GM10847 (cell line): ENCODE data around the gene HNRNPL.

ENCODE experiments used
- POLR2A ChIP-seq: IDR thresholded peaks from 2 replicates; pipeline ENCODE4 v1.6.1; 2011; ENCODE audit not compliant: insufficient read length; ENCODE audit errors: extremely low read depth

HNRNPL gene

DNA sequence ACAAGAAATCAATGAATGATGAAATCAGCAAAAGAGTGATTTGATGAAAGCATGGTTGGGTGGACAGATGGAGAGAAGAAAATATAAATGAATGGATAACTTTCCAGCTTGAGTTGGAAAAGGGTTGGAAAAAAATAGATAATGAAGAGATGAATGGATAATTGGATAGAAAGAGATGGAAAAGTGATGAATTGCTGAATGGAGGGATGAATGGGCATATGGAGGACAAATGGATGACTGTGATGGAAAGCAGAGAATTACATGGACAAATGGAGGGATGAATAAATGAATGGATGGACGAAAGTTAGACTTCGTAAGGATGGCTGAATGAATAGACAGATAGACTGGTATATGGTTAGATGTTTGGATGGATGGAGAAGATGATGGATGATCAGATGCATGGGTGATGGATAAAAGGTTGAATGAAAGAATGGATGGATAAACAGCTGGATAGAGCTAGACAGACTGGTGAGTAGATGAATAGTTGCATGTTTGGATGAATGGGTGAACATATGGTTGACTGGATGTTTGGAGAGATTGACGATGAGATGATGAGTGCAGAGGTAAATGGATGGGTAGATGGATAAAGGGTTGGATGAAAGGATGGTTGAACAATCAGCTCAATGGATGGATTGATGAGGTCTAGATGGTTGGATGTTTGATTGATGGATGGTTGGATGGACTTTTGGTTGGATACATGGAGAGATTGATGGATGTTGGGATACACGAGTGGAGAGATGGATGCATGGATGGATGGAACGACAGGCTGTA, 49.0 kb downstream of the HNRNPL start:
- no peak for TF ChIP-seq POLR2A

DNA sequence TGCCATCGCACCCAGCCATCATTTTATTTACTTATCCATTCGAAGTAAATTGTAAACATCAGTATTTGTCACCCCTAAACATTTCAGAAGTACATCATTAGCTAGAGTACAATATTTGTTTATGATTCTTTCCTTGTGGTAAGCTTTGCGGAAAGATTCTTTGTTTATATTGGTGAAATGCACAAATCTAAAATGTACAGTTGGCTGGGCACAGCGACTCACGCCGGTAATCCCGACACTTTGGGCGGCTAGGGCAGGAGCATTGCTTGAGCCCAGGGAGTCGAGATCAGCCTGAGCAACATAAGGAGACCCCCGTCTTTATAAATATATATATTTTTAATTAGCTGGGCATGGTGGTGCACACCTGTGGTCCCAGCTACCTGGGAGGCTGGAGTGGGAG, 50.7 kb downstream of the HNRNPL start:
- no peak for TF ChIP-seq POLR2A

DNA sequence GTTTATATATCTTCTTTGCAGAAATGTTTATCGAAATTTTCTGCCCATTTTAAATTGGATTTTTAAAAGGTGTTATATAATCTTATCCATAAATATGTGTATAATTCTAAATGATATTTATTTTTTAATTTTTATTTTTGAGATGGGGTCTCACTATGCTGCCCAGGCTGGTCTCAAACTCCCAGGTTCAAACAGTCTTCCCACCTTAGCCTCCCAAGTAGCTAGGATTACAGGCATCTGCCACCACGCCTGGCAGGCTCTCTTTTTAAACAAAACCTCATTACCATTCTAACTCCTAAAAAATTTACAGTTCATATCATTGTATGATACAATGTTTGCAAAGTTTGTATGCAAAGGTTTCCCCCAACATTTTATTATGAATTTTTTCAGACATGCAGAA, 53.6 kb downstream of the HNRNPL start:
- TF ChIP-seq POLR2A: no peak

DNA sequence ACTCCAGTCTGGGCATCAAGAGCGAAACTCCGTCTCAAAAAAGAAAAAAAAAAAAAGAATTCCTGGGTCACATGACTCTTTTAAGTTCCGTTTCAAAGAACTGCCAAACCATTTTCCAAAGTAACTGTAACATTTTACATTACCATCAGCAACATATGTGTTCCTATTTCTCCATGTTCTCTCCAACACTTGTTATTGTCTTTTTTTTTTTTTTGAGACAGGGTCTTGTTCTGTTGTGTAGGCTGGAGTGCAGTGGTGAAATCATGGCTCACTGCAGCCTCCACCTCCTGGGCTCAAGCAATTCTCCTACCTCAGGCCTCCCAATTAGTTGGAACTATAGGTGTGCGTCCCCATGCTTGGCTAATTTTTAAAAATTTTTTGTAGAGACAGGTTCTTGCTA, 54.2 kb downstream of the HNRNPL start:
- no peak for TF ChIP-seq POLR2A

DNA sequence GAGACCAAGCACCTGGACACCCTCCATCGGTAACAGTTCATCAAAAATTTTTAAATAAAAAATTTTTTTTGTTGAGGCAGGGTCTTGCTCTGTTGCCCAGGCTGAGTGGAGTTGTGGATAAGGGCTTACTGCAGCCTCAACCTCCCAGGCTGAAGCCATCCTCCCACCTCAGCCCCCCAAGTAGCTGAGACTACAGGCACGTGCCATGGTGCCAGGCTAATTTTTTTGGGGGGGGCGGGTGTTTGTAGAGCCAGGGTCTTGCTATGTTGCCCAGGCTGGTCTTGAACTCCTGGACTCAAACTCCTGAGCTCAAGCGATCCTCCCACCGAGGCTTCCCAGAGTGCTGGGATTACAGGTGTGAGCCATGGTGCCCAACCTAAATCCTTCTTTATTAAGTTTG, 56.1 kb downstream of the HNRNPL start:
- TF ChIP-seq POLR2A: no peak

DNA sequence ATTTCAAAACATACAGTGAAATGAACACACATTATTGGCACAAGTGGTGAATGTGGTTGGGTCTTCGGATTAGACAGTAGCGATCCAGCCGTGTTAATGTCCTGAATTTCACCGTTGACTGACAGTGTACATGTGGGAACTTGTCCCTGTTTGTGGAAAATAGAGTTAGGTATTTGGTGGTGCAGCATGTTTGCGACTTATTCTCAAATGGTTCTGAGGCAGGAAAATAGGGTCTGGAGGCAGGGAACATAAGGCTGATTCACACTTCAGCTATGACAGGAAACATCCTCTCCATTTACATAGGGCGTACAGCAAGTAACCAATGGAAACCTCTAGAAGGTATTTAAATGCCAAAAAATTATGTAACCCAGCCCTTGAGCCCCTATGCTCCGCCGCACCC, 56.6 kb downstream of the HNRNPL start:
- TF ChIP-seq POLR2A: no peak

DNA sequence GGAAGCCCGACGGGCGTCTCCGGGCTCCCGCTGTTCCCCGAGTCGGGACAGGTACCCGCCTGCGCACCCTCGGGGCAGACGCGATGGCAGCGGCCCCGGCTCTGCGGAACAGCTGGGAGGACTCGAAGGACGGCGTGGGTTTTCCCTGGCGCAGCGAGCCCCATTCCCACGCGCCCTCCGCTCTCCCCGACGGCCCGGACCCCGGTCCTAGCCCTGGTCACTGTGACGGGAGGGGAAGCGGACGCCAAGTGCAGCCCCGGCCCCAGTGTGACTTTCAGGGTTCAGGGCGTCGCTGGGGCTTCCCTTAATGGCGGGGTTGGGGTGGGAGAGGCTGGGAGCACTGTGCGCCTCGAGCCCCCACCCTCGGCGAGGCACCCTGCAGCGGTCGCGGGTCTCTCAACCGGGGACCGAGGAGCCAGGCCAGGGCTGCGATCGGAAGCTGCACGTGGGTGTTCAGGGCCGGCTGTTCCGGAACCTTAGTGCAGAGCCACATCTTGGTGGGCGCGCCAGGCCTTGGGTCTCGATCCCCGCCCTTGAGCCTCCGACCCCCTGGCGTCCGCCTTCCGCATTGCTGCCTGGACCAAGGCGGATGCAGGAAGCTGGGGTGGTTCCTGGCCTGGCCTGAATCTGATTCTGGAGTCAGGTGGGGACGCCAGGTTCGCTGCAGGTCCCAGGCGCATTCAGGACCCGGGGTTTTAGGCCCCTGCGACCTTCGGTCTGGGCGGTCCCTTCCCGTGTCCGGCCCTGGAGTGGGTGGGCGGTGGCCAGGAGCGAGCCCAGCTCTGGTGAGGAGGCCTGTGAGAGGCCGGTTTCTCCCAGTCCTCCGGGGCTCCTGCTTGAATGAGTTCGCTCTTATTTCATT, 57.3 kb downstream of the HNRNPL start:
- TF ChIP-seq POLR2A: no peak

DNA sequence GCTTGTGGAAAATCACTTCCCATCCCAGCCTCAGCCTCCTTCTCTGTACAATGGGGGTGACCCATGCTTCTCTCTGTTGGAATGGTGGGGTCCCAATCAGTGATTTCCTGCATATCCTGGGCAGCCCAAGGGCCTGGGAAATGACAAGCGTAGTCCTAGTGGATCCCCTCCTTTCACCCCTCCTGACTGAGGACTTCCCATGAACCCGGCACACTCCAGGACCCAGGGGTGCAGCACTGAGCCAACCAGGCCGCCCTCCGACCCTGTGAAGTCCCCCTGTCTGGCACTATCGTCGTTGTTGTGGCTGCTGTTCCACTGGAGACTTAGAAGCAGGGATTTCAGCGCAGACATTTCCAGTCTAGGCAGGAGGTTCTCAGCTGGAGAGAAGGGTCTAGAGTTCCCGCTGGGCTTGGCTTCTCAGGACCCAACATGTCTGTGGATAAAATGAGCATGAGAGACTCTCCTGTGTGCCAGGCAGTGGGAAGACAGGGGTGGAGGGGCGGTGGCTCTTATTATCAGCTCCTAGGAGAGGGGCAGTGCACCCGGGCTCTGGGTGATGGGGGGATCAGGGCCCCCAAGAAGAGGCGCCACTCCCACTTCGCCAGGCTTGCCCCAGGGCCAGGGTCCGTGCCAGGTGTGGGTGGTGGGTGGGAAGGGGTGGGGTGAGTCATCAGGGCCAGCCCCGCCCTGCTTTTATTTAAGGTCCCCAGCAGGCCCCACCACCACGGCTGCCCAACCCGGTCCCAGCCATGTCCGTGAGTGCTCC, 61.1 kb downstream of the HNRNPL start, which contains the start of gene LGALS7B:
Gene LGALS7B (plus strand): TSS at position 723 of the 766 bp plus-strand sequence. CDS start 27 bp downstream, at position 750.
- no peak for TF ChIP-seq POLR2A

DNA sequence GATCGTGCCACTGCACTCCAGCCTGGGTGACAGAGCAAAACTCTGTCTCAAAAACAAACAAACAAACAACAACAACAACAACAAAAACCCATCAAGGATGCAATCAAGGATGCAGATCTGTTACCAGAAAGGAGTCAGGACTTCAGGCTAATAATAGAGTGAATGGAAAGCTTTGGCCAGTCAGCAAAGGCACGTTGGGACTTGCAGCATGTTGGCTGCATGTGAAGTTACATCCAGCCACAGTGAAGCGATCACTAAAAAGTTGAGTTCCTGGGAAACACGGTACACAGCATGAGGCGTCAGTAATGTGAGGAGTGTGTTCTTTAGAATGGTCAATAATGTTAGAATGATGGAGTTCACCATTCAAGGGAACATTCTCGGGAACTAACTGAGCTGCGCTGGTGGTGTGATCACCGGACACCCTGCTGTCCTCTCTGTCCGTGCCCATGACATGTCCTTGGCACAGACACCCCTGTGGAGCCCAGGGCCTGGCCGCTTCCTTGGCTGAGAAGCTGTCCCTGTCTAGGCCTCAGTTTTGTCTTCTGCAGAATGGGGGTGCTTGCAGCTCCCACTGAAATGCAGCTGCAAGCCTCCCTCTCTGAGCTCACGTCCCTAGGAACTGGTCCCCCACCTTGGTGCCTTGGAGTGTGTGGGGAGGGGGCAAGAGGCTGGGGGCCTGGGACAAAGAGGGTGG, 63.1 kb downstream of the HNRNPL start:
- TF ChIP-seq POLR2A: no peak
